HL-60 (cell line): ENCODE data around the gene PGRMC2.
A peak's percentile ranks its signal among the peaks of the same experiment; 100 is the strongest.

Source experiments
- DNase-seq, 2 experiments: peaks; one replicate each; pipeline ENCODE4 v3.0.0-alpha.2; 2010 to 2020; ENCODE audit warnings: low read depth in 1 of 2, low spot score in 1 of 2
- H3K27ac ChIP-seq: fragments of 250-450 bp; sonication (Bioruptor Pico); replicated peaks from 2 replicates; pipeline ENCODE4 v1.5.1; 2020; ENCODE audit warnings: mild to moderate bottlenecking, moderate library complexity
- H3K27me3 ChIP-seq: fragments of 250-450 bp; sonication (Bioruptor Pico); 2 replicates; pipeline ENCODE4 v1.5.1; 2021; ENCODE audit warnings: mild to moderate bottlenecking, moderate library complexity; ENCODE audit not compliant: insufficient read depth, poor library complexity, severe bottlenecking
- H3K4me3 ChIP-seq: replicated peaks from 2 replicates; pipeline ENCODE4 v1.5.1; 2011; ENCODE audit warnings: mild to moderate bottlenecking, control low read depth, low read length; ENCODE audit not compliant: insufficient read depth
- CTCF ChIP-seq: IDR thresholded peaks from one replicate; pipeline ENCODE4 v1.5.1; 2011; ENCODE audit warnings: low read length, control low read depth, inconsistent platforms; ENCODE audit not compliant: insufficient read depth
- GABPA ChIP-seq: IDR thresholded peaks from 2 replicates; pipeline ENCODE4 v1.6.1; 2012; ENCODE audit warnings: low read depth
- POLR2AphosphoS5 ChIP-seq: IDR thresholded peaks from 2 replicates; pipeline ENCODE4 v1.6.1; 2012; ENCODE audit warnings: low read depth
- REST ChIP-seq: IDR thresholded peaks from 2 replicates; pipeline ENCODE4 v1.6.1; 2012; ENCODE audit warnings: low read depth; ENCODE audit not compliant: insufficient replicate concordance
- SPI1 ChIP-seq: IDR thresholded peaks from 2 replicates; pipeline ENCODE4 v1.6.1; 2012; ENCODE audit warnings: low read depth, mild to moderate bottlenecking, borderline replicate concordance

PGRMC2 gene

GRCh38 chr4:128333309-128334018 lies 45.9 kb upstream of the PGRMC2 start:
- Histone ChIP-seq H3K27ac (no peak overlapping the region), H3K4me3 (no peak overlapping the region), H3K27me3 (no peaks in the 10 kb centered on the region)
- no peak for DNase-seq
- TF ChIP-seq POLR2AphosphoS5 (no peak), REST (peak; percentile 88)

GRCh38 chr4:128332081-128332480 lies 44.5 kb upstream of the PGRMC2 start:
- Histone ChIP-seq H3K27me3 (no peaks in the 10 kb centered on the region), H3K4me3 (no peak overlapping the region), H3K27ac (no peak overlapping the region)
- TF ChIP-seq CTCF = no peak
- no peak for TF ChIP-seq REST
- no peak for DNase-seq

GRCh38 chr4:128329638-128330037 lies 42.0 kb upstream of the PGRMC2 start:
- DNase-seq = no peak
- no peak overlapping the region for H3K27ac ChIP-seq
- TF ChIP-seq REST (no peak), POLR2AphosphoS5 (no peak), GABPA (no peak), CTCF (no peak), SPI1 (no peak)
- H3K4me3 ChIP-seq = no peak overlapping the region
- no peaks in the 10 kb centered on the region for H3K27me3 ChIP-seq
